K562 (cell line): ENCODE data around the gene ALPP. TPM values are rescaled to one million over a fixed set of nuclear protein-coding genes. Genes with fewer than 3 reads are reported as not detected.

Experiments
- ATAC-seq: fragments of 200-7000 bp; cut with Tn5 transposase; 3 replicates; pipeline ENCODE4 v1.9.1; 2020; ENCODE audit warnings: moderate library complexity
- BruUV-seq: library from RNA; stranded (reverse); fragments of 400-500 nt; replicated peaks from 2 replicates; lab custom pipeline; 2021; lab: Mats Ljungman, UMichigan
- CTCF ChIA-PET: fragments of 300-600 bp; formaldehyde crosslinking; extraction: SDS; loops from one replicate; lab custom pipeline; 2021; ENCODE audit warnings: low intra/inter-chr PET ratio; lab: Yijun Ruan, JAX
- POLR2A ChIA-PET: fragments of 300-600, 350-650 bp; sonication (Branson Sonifier 250); formaldehyde crosslinking; extraction: SDS; loops from one replicate; lab custom pipeline; 2021; ENCODE audit warnings: antibody characterized with exemption, inconsistent platforms; lab: Yijun Ruan, JAX
- DNase-seq, 4 experiments: peaks; one replicate each; pipeline versions ENCODE4 v3.0.0 to v3.0.0-alpha.2; 2011 to 2018; ENCODE audit warnings: low spot score in 3 of 4, mixed read lengths in 3 of 4; ENCODE audit errors: extremely low read depth in 1 of 4
- FAIRE-seq: peaks from 2 replicates; lab custom pipeline; 2011; peaks lifted over from hg19 to GRCh38; lab: Jason Lieb, UNC
- H2AFZ ChIP-seq: 2 replicates; pipeline ENCODE4 v1.6.0; 2011; ENCODE audit warnings: low read depth, low read length, control low read depth, inconsistent platforms
- H3K27ac ChIP-seq: fragments of 200-600 bp; 3 replicates; pipeline ENCODE4 v1.8.0; 2011; ENCODE audit warnings: low read depth, mild to moderate bottlenecking, control low read depth, inconsistent platforms, low read length, moderate library complexity, mixed read lengths; ENCODE audit errors: extremely low read depth
- H3K27me3 ChIP-seq, 2 experiments: fragments of 300-600 bp in 1 of 2; 2 replicates in 1 of 2; 3 replicates in 1 of 2; pipeline versions ENCODE4 v1.6.0 to v1.8.0; 2011; ENCODE audit warnings: inconsistent platforms in 2 of 2, low read length in 2 of 2, mild to moderate bottlenecking in 1 of 2, mixed read lengths in 1 of 2, moderate library complexity in 1 of 2; ENCODE audit not compliant: control insufficient read depth in 2 of 2, insufficient read depth in 2 of 2
- H3K36me3 ChIP-seq: fragments of 300-600 bp; 3 replicates; pipeline ENCODE4 v1.8.0; 2011; ENCODE audit warnings: mild to moderate bottlenecking, low read length, inconsistent platforms; ENCODE audit not compliant: control insufficient read depth, insufficient read depth
- H3K4me1 ChIP-seq, 2 experiments: fragments of 200-600 bp in 1 of 2; replicated peaks in 1 of 2; 2 replicates in 1 of 2; 3 replicates in 1 of 2; pipeline versions ENCODE4 v1.5.1 to v1.8.0; 2011; ENCODE audit warnings: inconsistent platforms in 2 of 2, low read length in 2 of 2, mild to moderate bottlenecking in 1 of 2, mixed read lengths in 1 of 2, moderate library complexity in 1 of 2; ENCODE audit not compliant: control insufficient read depth in 2 of 2, insufficient read depth in 2 of 2
- H3K4me2 ChIP-seq: 2 replicates; pipeline ENCODE4 v1.6.1; 2011; ENCODE audit warnings: low read length, control low read depth, inconsistent platforms, mixed read lengths; ENCODE audit not compliant: insufficient read depth
- H3K4me3 ChIP-seq: fragments of 200-600 bp; sonication (generic), shearing (Covaris generic); 2 replicates; pipeline ENCODE4 v1.5.1; 2016; ENCODE audit warnings: control low read depth, inconsistent platforms
- H3K79me2 ChIP-seq: fragments of 200-600 bp; 3 replicates; pipeline ENCODE4 v1.8.0; 2011; ENCODE audit warnings: low read length, inconsistent platforms; ENCODE audit not compliant: control insufficient read depth, insufficient read depth
- H3K9ac ChIP-seq, 2 experiments: 2 replicates each; pipeline versions ENCODE4 v1.6.0 to v1.6.1; 2011; ENCODE audit warnings: low read depth in 2 of 2, low read length in 2 of 2, control low read depth in 1 of 2, inconsistent platforms in 1 of 2, mild to moderate bottlenecking in 1 of 2, mixed read lengths in 1 of 2; ENCODE audit not compliant: insufficient read depth in 1 of 2
- H3K9me1 ChIP-seq: one replicate; pipeline ENCODE4 v1.6.0; 2011; ENCODE audit warnings: inconsistent platforms, mild to moderate bottlenecking, low read length, moderate library complexity; ENCODE audit not compliant: control insufficient read depth, insufficient read depth
- H3K9me3 ChIP-seq: replicated peaks from 2 replicates; pipeline ENCODE4 v1.5.1; 2011; ENCODE audit warnings: low read depth, low read length, inconsistent platforms; ENCODE audit not compliant: control insufficient read depth, insufficient read depth
- H4K20me1 ChIP-seq: replicated peaks from 2 replicates; pipeline ENCODE4 v1.6.1; 2011; ENCODE audit warnings: low read length, inconsistent platforms, mixed read lengths; ENCODE audit not compliant: control insufficient read depth, insufficient read depth
- ARID1B ChIP-seq: fragments of 450-650 bp; IDR thresholded peaks from 2 replicates; pipeline ENCODE4 v1.6.1; 2016; ENCODE audit warnings: antibody characterized with exemption, mild to moderate bottlenecking, inconsistent platforms
- CBFB ChIP-seq: sonication (generic); formaldehyde crosslinking; IDR thresholded peaks from 2 replicates; pipeline ENCODE4 v1.4.0; 2020; ENCODE audit warnings: mild to moderate bottlenecking, missing genetic modification reagents
- CBX2 ChIP-seq: fragments of 200-600 bp; sonication (generic); IDR thresholded peaks from one replicate; pipeline ENCODE4 v1.6.1; 2012; ENCODE audit warnings: mild to moderate bottlenecking, low read length, inconsistent platforms; ENCODE audit not compliant: insufficient read depth, poor library complexity, severe bottlenecking
- GABPA ChIP-seq: fragments of 200-800 bp; sonication (Bioruptor generic); conservative IDR thresholded peaks from 2 replicates; pipeline ENCODE4 v1.6.1; 2016; ENCODE audit warnings: low read depth, missing genetic modification characterization, missing compliant biosample characterization
- HDAC3 ChIP-seq: fragments of 450-650 bp; IDR thresholded peaks from 2 replicates; pipeline ENCODE4 v1.6.1; 2018; ENCODE audit warnings: borderline replicate concordance, mild to moderate bottlenecking, moderate library complexity; ENCODE audit not compliant: partially characterized antibody
- MCM2 ChIP-seq: fragments of 450-650 bp; IDR thresholded peaks from 2 replicates; pipeline ENCODE4 v1.6.1; 2017; ENCODE audit warnings: low read depth, mild to moderate bottlenecking
- PHB ChIP-seq: fragments of 250-450 bp; sonication (Bioruptor Pico); IDR thresholded peaks from 2 replicates; pipeline ENCODE4 v1.5.0; 2021
- PHF20 ChIP-seq: fragments of 450-650 bp; IDR thresholded peaks from 2 replicates; pipeline ENCODE4 v1.6.1; 2018; ENCODE audit not compliant: partially characterized antibody
- POLR2A ChIP-seq: fragments of 450-650 bp; conservative IDR thresholded peaks from 2 replicates; pipeline ENCODE4 v1.6.1; 2016
- PTRF ChIP-seq: fragments of 450-650 bp; IDR thresholded peaks from 2 replicates; pipeline ENCODE4 v1.6.1; 2016; ENCODE audit warnings: mild to moderate bottlenecking, missing genetic modification characterization, missing compliant biosample characterization
- SIRT6 ChIP-seq: IDR thresholded peaks from one replicate; pipeline ENCODE4 v1.6.1; 2012; ENCODE audit warnings: low read depth, mild to moderate bottlenecking, control low read depth, inconsistent platforms, low read length, moderate library complexity
- TOE1 ChIP-seq, 2 experiments: fragments of 450-650 bp in 1 of 2; sonication (generic) in 1 of 2; formaldehyde crosslinking in 1 of 2; IDR thresholded peaks; 2 replicates each; pipeline versions ENCODE4 v1.7.1 to v1.8.0; 2016 to 2022; ENCODE audit warnings: borderline replicate concordance in 2 of 2, mild to moderate bottlenecking in 2 of 2, antibody characterized with exemption in 1 of 2, inconsistent platforms in 1 of 2, low read depth in 1 of 2, missing genetic modification reagents in 1 of 2, moderate library complexity in 1 of 2
- ZNF239 ChIP-seq: fragments of 250-450 bp; sonication (Bioruptor Pico); IDR thresholded peaks from 2 replicates; pipeline ENCODE4 v1.4.0; 2020; ENCODE audit warnings: mild to moderate bottlenecking
- ZNF354B ChIP-seq: fragments of 250-450 bp; sonication (Bioruptor Pico); IDR thresholded peaks from 2 replicates; pipeline ENCODE4 v1.4.0; 2020
- ZNF584 ChIP-seq: fragments of 200-800 bp; sonication (Bioruptor generic); IDR thresholded peaks from 2 replicates; pipeline ENCODE4 v1.6.1; 2016; ENCODE audit warnings: low read depth, mild to moderate bottlenecking, missing genetic modification characterization, missing compliant biosample characterization
- ZNF830 ChIP-seq: fragments of 250-450 bp; sonication (Bioruptor Pico); IDR thresholded peaks from 2 replicates; pipeline ENCODE4 v1.5.0; 2021; ENCODE audit warnings: mild to moderate bottlenecking
- WGBS: fragments of 100-300 bp; shearing (Covaris generic); methylation state at CpG from one replicate; pipeline ENCODE4 v1.1.6; 2016; ENCODE audit warnings: low coverage, mixed read lengths; ENCODE audit not compliant: insufficient coverage; ENCODE audit errors: missing lambda C conversion rate; 5-methylcytosine and 5-hydroxymethylcytosine counted together
- in situ Hi-C: fragments of 300-500 bp; cut with MboI; formaldehyde crosslinking; loops from 4 replicates; pipeline ENCODE4 v1.15.0; 2018; ENCODE audit warnings: inconsistent platforms, mixed read lengths
- intact Hi-C: fragments of 100-400 bp; cut with micrococcal nuclease; formaldehyde crosslinking; loops from 2 replicates; pipeline ENCODE4 v1.14.2; 2022
- polyA plus RNA-seq, 8 experiments: library from polyadenylated mRNA; depleted of rRNA in 4 of 8; stranded (reverse) in 5 of 8; unstranded in 3 of 8; fragments of >200 nt; fragmentation: Nextera tagmentation in 2 of 8; fragmentation: Illumina TruSeq in 1 of 8; extraction: Ambion mirVana in 2 of 8; extraction: Trizol in 1 of 8; gene quantifications; 2 replicates each; pipeline versions ENCODE4 v1.2.1 to v1.2.3, GENCODE V29; 2011 to 2014; ENCODE audit warnings: inconsistent platforms in 1 of 8, missing spikeins in 1 of 8
- total RNA-seq, 7 experiments: library from RNA; depleted of rRNA in 6 of 7; stranded (reverse); fragments of >200 nt in 6 of 7; fragmentation: Illumina TruSeq in 2 of 7; extraction: Trizol in 2 of 7; gene quantifications; 2 replicates each; pipeline versions ENCODE4 v1.2.1 to v1.2.3, GENCODE V29; 2011 to 2021; ENCODE audit warnings: low replicate concordance in 1 of 7
- TF ChIP-seq, protein P1 (sequence below): fragments of 250-450 bp; sonication (Bioruptor Pico); IDR thresholded peaks from 2 replicates; pipeline ENCODE4 v1.8.0; 2022; ENCODE audit warnings: moderate library complexity, mild to moderate bottlenecking, inconsistent platforms
- TF ChIP-seq, protein P2 (sequence below): fragments of 450-650 bp; formaldehyde crosslinking; IDR thresholded peaks from 2 replicates; pipeline ENCODE4 v1.4.0; 2020; ENCODE audit warnings: mild to moderate bottlenecking, moderate library complexity
- TF ChIP-seq, protein P3 (sequence below): fragments of 250-450 bp; sonication (Bioruptor Pico); IDR thresholded peaks from 2 replicates; pipeline ENCODE4 v1.5.0; 2021
- TF ChIP-seq, protein P4 (sequence below): fragments of 450-650 bp; conservative IDR thresholded peaks from 2 replicates; pipeline ENCODE4 v1.6.1; 2016; ENCODE audit warnings: missing genetic modification characterization, low read depth, mild to moderate bottlenecking, missing compliant biosample characterization, moderate library complexity

The ALPP gene
- total and polyA plus RNA-seq, 9 of the 15 experiments (the other 6 are each of a cell fraction or from before 2014, with no cell fraction given), result 0.03 TPM; not detected in 8

DNA sequence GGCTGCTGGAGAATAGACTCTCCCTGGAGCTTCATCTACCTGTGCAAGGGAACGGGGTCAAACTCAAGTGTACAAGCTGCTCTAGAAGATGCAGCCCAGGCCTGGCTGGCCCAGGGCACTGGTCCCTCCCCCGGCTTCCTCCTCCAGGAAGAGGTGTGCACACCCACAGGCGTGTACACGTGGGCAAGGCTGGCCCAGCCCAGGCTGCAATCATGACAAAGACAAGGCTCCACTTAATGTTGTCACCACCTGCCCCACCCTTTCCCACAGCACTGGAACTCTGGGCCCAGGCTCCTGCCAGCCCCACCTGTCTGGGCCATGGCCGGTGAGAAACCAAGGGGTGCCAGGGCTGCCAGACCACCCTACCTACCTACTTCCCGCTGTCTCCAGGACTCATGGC lies 29.6 kb upstream of the ALPP start:
- intact Hi-C loops, result no loop called here
- FAIRE-seq, result no peak
- ChIA-PET CTCF (no interaction called here), POLR2A (interaction anchor here (0.6 kb wide), 1 partner anchor 748 kb away, joined by 3 read pairs; no protein-coding TSS in a partner anchor)
- BruUV-seq, result no TSS peak
- Histone ChIP-seq H3K79me2 (no peaks in the 10 kb centered on the region), H4K20me1 (no peaks in the 10 kb centered on the region), H3K9me1 (no peaks in the 10 kb centered on the region), H3K4me3 (no peak overlapping the region), H3K36me3 (no peaks in the 10 kb centered on the region), H3K4me1 (no peaks in the 10 kb centered on the region; a peak in 1 of 5 replicates)
- no peak for TF ChIP-seq GABPA
- TF ChIP-seq CBFB (CRISPR knock-in tag), result no peak
- no peak for TF ChIP-seq MCM2
- TF ChIP-seq PHB, result no peak
- TF ChIP-seq ZNF354B (CRISPR knock-in tag), result no peak
- no peak for TF ChIP-seq PTRF (tag)
- TF ChIP-seq, protein P1, sequence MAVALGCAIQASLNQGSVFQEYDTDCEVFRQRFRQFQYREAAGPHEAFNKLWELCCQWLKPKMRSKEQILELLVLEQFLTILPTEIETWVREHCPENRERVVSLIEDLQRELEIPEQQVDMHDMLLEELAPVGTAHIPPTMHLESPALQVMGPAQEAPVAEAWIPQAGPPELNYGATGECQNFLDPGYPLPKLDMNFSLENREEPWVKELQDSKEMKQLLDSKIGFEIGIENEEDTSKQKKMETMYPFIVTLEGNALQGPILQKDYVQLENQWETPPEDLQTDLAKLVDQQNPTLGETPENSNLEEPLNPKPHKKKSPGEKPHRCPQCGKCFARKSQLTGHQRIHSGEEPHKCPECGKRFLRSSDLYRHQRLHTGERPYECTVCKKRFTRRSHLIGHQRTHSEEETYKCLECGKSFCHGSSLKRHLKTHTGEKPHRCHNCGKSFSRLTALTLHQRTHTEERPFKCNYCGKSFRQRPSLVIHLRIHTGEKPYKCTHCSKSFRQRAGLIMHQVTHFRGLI (CRISPR knock-in tag), result no peak
- TF ChIP-seq ZNF830 (CRISPR knock-in tag), result no peak
- TF ChIP-seq, protein P2, sequence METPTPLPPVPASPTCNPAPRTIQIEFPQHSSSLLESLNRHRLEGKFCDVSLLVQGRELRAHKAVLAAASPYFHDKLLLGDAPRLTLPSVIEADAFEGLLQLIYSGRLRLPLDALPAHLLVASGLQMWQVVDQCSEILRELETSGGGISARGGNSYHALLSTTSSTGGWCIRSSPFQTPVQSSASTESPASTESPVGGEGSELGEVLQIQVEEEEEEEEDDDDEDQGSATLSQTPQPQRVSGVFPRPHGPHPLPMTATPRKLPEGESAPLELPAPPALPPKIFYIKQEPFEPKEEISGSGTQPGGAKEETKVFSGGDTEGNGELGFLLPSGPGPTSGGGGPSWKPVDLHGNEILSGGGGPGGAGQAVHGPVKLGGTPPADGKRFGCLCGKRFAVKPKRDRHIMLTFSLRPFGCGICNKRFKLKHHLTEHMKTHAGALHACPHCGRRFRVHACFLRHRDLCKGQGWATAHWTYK, result no peak
- no peak for TF ChIP-seq SIRT6
- no peak for TF ChIP-seq TOE1 (IDR thresholded peaks at IDR 0.05; ENCODE audit: borderline replicate concordance)
- no peak for TF ChIP-seq TOE1 (CRISPR knock-in tag; IDR thresholded peaks at IDR 0.05; ENCODE audit: borderline replicate concordance, low read depth)
- TF ChIP-seq POLR2A, result no peak
- TF ChIP-seq ZNF239 (CRISPR knock-in tag), result no peak
- TF ChIP-seq ARID1B, result no peak
- no peak for TF ChIP-seq PHF20
- no peak for TF ChIP-seq CBX2
- TF ChIP-seq, protein P3, sequence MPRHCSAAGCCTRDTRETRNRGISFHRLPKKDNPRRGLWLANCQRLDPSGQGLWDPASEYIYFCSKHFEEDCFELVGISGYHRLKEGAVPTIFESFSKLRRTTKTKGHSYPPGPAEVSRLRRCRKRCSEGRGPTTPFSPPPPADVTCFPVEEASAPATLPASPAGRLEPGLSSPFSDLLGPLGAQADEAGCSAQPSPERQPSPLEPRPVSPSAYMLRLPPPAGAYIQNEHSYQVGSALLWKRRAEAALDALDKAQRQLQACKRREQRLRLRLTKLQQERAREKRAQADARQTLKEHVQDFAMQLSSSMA (CRISPR knock-in tag), result no peak
- TF ChIP-seq, protein P4, sequence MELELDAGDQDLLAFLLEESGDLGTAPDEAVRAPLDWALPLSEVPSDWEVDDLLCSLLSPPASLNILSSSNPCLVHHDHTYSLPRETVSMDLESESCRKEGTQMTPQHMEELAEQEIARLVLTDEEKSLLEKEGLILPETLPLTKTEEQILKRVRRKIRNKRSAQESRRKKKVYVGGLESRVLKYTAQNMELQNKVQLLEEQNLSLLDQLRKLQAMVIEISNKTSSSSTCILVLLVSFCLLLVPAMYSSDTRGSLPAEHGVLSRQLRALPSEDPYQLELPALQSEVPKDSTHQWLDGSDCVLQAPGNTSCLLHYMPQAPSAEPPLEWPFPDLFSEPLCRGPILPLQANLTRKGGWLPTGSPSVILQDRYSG (tag), result no peak
- no peak for TF ChIP-seq HDAC3
- TF ChIP-seq ZNF584 (CRISPR knock-in tag), result no peak
- TF ChIP-seq, all 486 proteins: peak for 0
- 3% methylated on average over 6 of the region's 6 CpGs for WGBS
- ATAC-seq, result no peak
- H2AFZ ChIP-seq, result no peak overlapping the region
- in situ Hi-C loops, result no loop called here
- H3K9ac ChIP-seq, result no peak overlapping the region
- H3K4me2 ChIP-seq, result no peak overlapping the region
- H3K27ac ChIP-seq, result no peak overlapping the region
- H3K9me3 ChIP-seq, result no peaks in the 10 kb centered on the region
- no peak for DNase-seq
- peaks cover under 1 to 60% of the 10 kb centered on the region in 2 experiments; a peak in 4 of 5 replicates for H3K27me3 ChIP-seq
